Measurements from ENCODE around the gene ARFGAP3. TPM values are rescaled to one million over a fixed set of nuclear protein-coding genes. Genes with fewer than 3 reads are reported as not detected.

ARFGAP3 gene
- total RNA-seq, 1 experiment from 2014 or later = 16.9 TPM

DNA sequence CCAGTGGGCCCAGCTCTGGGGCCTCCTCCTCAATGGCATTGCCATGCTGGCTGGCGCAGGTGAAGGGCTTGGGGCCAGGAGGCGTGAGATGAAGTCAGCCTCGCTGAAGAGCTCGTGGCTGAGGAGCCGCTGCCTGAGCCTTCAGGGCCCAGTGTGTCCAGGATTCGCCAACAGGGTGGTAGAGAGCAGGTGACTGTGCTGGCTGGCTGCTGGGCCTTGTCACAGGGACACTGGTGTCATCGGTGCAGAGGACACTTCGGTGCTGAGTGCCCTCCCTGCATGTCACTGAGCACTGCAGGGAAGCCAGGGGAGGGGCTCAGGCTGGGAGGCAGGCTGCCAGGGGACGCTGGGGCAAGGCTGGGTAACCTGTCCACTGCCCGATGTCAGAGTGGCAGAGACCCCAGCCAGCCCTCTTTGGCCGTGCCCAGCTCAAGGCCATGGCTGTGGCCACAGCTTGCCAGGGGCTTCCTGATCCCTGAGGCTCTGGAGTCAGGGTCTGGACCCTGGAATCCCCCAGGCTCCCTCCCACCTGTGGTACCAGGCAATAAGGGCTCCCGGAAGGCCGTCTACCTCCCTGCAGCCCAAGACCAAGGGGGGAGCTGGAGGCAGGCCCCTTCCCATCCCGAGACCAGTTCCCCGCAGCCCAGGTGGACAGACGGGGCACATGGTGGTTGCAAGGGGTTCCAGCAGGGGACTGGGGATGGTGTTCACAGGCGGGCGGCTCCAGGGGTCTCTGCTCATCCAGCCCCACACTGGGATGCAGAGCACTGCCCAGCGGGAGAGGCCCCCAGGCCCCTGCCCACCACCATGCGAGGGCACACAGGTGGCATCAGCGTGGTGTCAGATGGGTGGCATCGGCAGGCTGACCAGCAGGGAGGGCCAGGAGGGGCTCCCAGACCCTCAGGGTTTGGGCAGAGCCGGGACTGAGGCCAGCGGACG, 63.9 kb downstream of the ARFGAP3 start:
- DNase-seq (ENCODE audit: low spot score) (no peak), ATAC-seq (no peak)
- H3K4me1 Mint-ChIP-seq = 0 out of 2 replicates have a peak, but pooled peaks cover 4% of the 10 kb centered on the region
- no peaks in the 10 kb centered on the region for H3K36me3 Mint-ChIP-seq
- TF ChIP-seq, protein P1, sequence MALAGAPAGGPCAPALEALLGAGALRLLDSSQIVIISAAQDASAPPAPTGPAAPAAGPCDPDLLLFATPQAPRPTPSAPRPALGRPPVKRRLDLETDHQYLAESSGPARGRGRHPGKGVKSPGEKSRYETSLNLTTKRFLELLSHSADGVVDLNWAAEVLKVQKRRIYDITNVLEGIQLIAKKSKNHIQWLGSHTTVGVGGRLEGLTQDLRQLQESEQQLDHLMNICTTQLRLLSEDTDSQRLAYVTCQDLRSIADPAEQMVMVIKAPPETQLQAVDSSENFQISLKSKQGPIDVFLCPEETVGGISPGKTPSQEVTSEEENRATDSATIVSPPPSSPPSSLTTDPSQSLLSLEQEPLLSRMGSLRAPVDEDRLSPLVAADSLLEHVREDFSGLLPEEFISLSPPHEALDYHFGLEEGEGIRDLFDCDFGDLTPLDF (CRISPR knock-in tag; IDR thresholded peaks at IDR 0.05) = no peak
- TF ChIP-seq, protein P2, sequence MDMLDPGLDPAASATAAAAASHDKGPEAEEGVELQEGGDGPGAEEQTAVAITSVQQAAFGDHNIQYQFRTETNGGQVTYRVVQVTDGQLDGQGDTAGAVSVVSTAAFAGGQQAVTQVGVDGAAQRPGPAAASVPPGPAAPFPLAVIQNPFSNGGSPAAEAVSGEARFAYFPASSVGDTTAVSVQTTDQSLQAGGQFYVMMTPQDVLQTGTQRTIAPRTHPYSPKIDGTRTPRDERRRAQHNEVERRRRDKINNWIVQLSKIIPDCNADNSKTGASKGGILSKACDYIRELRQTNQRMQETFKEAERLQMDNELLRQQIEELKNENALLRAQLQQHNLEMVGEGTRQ (CRISPR knock-in tag; IDR thresholded peaks at IDR 0.05) = no peak
- H3K4me3 Mint-ChIP-seq = no peak overlapping the region
- H3K27ac Mint-ChIP-seq = no peak overlapping the region
- CTCF ChIA-PET = interaction anchor here (0.7 to 1.2 kb wide), 3 partner anchors 12 to 171 kb away, joined by 3 to 4 read pairs (median 3); no protein-coding TSS in a partner anchor
- no peaks in the 10 kb centered on the region for H3K9me3 Mint-ChIP-seq
- H3K27me3 Mint-ChIP-seq (ENCODE audit: low read depth) = no peaks in the 10 kb centered on the region
- POLR2A ChIA-PET = interaction anchor here (0.6 kb wide), 1 partner anchor 231 kb away, joined by 4 read pairs; no protein-coding TSS in a partner anchor

GRCh38 chr22:42792453-42792908, 64.6 kb downstream of the ARFGAP3 start:
- Mint-ChIP-seq H3K9me3 (no peaks in the 10 kb centered on the region), H3K27ac (no peak overlapping the region), H3K36me3 (no peaks in the 10 kb centered on the region), H3K27me3 (ENCODE audit: low read depth) (no peaks in the 10 kb centered on the region), H3K4me1 (0 out of 2 replicates have a peak, but pooled peaks cover 4% of the 10 kb centered on the region), H3K4me3 (no peak overlapping the region)
- ATAC-seq (no peak), DNase-seq (ENCODE audit: low spot score) (no peak)
- ChIA-PET POLR2A (no interaction called here), CTCF (interaction anchor here (1.2 kb wide), 2 partner anchors 76 to 171 kb away, joined by 3 to 8 read pairs; no protein-coding TSS in a partner anchor)
- no peak for TF ChIP-seq SMAD3 (CRISPR knock-in tag; IDR thresholded peaks at IDR 0.05; ENCODE audit: borderline replicate concordance)
- TF ChIP-seq ZNF317 (CRISPR knock-in tag; IDR thresholded peaks at IDR 0.05; ENCODE audit: borderline replicate concordance, low read depth) = no peak
- no peak for TF ChIP-seq USF1 (CRISPR knock-in tag; IDR thresholded peaks at IDR 0.05)
- no peak for TF ChIP-seq ERG (CRISPR knock-in tag; IDR thresholded peaks at IDR 0.05)
- TF ChIP-seq ZNF396 (CRISPR knock-in tag; IDR thresholded peaks at IDR 0.05; ENCODE audit: borderline replicate concordance) = no peak
- TF ChIP-seq ZNF138 (CRISPR knock-in tag; conservative IDR thresholded peaks at IDR 0.05) = no peak
- TF ChIP-seq NR1H2 (CRISPR knock-in tag; IDR thresholded peaks at IDR 0.05) = no peak
- no peak for TF ChIP-seq NFATC4 (CRISPR knock-in tag; IDR thresholded peaks at IDR 0.05)
- TF ChIP-seq, protein P3, sequence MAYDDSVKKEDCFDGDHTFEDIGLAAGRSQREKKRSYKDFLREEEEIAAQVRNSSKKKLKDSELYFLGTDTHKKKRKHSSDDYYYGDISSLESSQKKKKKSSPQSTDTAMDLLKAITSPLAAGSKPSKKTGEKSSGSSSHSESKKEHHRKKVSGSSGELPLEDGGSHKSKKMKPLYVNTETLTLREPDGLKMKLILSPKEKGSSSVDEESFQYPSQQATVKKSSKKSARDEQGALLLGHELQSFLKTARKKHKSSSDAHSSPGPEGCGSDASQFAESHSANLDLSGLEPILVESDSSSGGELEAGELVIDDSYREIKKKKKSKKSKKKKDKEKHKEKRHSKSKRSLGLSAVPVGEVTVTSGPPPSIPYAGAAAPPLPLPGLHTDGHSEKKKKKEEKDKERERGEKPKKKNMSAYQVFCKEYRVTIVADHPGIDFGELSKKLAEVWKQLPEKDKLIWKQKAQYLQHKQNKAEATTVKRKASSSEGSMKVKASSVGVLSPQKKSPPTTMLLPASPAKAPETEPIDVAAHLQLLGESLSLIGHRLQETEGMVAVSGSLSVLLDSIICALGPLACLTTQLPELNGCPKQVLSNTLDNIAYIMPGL (CRISPR knock-in tag; IDR thresholded peaks at IDR 0.05) = no peak
- TF ChIP-seq ZNF263 (CRISPR knock-in tag; IDR thresholded peaks at IDR 0.05; ENCODE audit: low read depth) = no peak
- TF ChIP-seq, protein P4, sequence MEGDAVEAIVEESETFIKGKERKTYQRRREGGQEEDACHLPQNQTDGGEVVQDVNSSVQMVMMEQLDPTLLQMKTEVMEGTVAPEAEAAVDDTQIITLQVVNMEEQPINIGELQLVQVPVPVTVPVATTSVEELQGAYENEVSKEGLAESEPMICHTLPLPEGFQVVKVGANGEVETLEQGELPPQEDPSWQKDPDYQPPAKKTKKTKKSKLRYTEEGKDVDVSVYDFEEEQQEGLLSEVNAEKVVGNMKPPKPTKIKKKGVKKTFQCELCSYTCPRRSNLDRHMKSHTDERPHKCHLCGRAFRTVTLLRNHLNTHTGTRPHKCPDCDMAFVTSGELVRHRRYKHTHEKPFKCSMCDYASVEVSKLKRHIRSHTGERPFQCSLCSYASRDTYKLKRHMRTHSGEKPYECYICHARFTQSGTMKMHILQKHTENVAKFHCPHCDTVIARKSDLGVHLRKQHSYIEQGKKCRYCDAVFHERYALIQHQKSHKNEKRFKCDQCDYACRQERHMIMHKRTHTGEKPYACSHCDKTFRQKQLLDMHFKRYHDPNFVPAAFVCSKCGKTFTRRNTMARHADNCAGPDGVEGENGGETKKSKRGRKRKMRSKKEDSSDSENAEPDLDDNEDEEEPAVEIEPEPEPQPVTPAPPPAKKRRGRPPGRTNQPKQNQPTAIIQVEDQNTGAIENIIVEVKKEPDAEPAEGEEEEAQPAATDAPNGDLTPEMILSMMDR (IDR thresholded peaks at IDR 0.05) = no peak
- TF ChIP-seq FOXP1 (CRISPR knock-in tag; IDR thresholded peaks at IDR 0.05; ENCODE audit: borderline replicate concordance) = no peak
- TF ChIP-seq ZNF219 (CRISPR knock-in tag; IDR thresholded peaks at IDR 0.05; ENCODE audit: borderline replicate concordance) = no peak
- TF ChIP-seq STAT6 (CRISPR knock-in tag; conservative IDR thresholded peaks at IDR 0.05; ENCODE audit: low read depth) = no peak
- TF ChIP-seq NR3C1 (CRISPR knock-in tag; conservative IDR thresholded peaks at IDR 0.05; ENCODE audit: low read depth) = no peak
- TF ChIP-seq, protein P5, sequence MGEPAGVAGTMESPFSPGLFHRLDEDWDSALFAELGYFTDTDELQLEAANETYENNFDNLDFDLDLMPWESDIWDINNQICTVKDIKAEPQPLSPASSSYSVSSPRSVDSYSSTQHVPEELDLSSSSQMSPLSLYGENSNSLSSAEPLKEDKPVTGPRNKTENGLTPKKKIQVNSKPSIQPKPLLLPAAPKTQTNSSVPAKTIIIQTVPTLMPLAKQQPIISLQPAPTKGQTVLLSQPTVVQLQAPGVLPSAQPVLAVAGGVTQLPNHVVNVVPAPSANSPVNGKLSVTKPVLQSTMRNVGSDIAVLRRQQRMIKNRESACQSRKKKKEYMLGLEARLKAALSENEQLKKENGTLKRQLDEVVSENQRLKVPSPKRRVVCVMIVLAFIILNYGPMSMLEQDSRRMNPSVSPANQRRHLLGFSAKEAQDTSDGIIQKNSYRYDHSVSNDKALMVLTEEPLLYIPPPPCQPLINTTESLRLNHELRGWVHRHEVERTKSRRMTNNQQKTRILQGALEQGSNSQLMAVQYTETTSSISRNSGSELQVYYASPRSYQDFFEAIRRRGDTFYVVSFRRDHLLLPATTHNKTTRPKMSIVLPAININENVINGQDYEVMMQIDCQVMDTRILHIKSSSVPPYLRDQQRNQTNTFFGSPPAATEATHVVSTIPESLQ (CRISPR knock-in tag; IDR thresholded peaks at IDR 0.05) = no peak
- TF ChIP-seq, protein P6, sequence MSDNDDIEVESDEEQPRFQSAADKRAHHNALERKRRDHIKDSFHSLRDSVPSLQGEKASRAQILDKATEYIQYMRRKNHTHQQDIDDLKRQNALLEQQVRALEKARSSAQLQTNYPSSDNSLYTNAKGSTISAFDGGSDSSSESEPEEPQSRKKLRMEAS (CRISPR knock-in tag; IDR thresholded peaks at IDR 0.05) = no peak

All from WTC11 (cell line).